GM19043 (cell line): ENCODE data around the gene DELE1.
"Not testable (repeated sequence)": the region's sequence is repeated elsewhere in the genome, so short reads cannot be mapped to it uniquely, and the experiment has no call there.

ENCODE experiments used
- ATAC-seq: cut with Tn5 transposase; IDR thresholded peaks from one replicate; pipeline ENCODE4 v1.9.1; 2021; ENCODE audit warnings: low read depth; ENCODE audit not compliant: unreplicated experiment

Gene DELE1

GRCh38 chr5:141883892-141884318, 39.8 kb upstream of the DELE1 start:
- ATAC-seq = no peak

- no peak for ATAC-seq
Measured at GRCh38 chr5:141889282-141889871, 34.3 kb upstream of the DELE1 start.

GRCh38 chr5:141890429-141890828, 33.2 kb upstream of the DELE1 start:
- not testable (repeated sequence) for ATAC-seq

DNA sequence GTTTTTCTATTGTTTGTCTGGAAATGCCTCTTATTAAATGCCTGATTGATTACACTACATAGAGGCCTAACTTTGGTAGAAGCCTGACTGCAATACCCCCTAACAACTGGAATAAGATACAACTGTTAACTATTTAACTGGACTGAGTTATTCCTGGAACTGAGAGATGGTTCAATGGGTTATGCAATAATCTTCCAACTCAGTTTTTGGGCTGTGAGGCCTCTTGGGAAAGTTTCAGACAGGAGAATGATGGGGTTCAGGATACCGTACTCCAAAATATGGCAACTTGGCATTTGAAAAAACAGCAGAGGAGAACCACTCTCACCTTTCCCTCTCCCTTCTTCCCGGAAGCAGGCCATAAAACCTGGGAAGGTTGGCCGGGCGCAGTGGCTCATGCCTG, 26.2 kb upstream of the DELE1 start:
- no peak for ATAC-seq

- ATAC-seq = no peak
Measured at GRCh38 chr5:141898448-141899049, 25.1 kb upstream of the DELE1 start.

DNA sequence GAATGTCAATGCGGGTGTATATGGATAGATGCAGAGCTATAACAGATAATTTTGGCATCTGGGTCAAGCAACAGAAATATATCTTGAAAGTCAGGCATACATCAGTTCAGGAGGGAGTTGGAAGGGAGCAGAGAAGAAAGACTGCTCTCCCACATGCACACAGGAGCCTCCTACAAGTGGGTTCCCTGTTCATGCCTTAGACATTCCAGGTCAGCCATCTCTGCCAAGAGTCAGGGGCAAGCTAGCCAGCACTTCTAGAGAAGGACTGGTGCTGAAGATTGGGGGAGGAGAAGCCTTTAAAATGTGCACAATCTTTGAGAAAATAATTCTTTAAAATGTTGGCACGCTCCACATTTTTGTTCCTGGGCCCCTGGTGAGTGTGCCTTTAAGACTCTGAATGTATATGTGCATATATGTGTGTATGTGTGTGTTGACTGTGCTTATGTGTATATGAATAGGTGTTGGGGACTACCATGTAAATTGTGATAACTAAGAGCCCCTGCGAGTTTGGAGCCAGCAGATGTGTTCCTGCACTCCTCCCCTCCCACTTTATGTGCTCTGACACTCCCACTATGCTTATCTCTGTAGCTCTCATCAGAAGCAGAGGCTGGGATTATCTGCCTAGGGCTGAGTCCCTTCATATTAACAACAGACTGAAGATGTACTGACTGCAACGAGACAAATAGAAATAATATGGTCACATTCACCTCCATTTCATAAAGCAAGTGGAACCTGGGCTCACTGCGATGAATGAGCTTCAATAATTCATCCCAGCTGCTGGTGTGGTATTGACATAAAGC, 21.5 kb upstream of the DELE1 start:
- no peak for ATAC-seq

DNA sequence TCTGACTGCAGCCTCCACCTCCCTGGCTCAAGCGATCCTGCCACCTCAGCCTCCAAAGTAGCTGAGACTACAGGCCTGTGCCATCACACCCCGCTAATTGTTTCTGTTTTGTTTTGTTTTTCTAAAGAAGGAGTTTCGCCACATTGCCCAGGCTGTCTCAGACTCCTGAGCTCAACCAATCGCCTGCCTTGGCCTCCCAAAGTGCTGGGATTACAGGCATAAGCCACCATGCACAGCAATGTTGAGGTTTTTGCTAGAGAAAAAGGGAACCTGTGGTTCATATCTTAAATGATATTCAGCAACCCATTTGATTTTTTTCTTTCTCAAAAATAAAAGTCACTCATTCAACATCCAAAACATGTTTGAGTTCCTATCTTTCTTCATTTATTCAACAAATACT, 20.4 kb upstream of the DELE1 start:
- no peak for ATAC-seq

- ATAC-seq = no peak
Measured at GRCh38 chr5:141904551-141904950, 19.1 kb upstream of the DELE1 start.

- ATAC-seq = no peak
Measured at GRCh38 chr5:141906517-141906916, 17.2 kb upstream of the DELE1 start.

- no peak for ATAC-seq
Measured at GRCh38 chr5:141906972-141907371, 16.7 kb upstream of the DELE1 start.

DNA sequence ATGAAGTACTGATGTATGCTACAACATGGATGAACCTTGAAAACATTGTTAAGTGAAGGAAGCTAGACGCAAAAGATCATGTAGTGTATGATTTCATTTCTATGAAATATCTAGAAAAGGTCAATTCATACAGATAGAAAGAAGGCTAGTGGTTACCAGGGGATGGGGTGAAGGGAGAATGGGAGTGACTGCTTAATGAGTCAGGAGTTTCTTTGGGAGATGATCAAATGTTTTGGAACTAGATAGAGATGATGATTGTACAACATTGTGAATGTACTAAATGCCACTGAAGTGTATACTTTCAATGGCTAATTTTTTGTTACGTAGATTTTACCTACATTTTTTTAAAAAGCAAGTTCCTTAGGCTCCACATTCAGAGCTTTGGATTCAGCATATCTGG, 14.9 kb upstream of the DELE1 start:
- no peak for ATAC-seq

DNA sequence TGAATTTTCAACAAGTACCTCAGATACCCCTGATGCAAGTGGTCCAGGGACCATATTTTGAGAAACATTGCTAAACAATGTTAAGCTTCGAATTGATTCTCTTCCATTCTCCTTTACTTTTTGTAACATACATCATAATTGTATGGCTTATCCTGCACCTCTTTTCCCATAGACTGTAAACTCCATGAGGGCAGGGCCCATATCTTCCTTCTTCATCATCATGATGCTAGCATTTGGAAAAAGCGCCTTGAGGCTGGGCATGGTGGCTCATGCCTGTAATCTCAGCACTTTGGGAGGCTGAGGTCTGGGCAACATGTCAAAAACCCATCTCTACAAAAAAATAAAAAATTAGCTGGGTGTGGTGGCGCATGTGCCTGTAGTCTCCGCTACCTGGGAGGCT, 14.5 kb upstream of the DELE1 start:
- no peak for ATAC-seq

DNA sequence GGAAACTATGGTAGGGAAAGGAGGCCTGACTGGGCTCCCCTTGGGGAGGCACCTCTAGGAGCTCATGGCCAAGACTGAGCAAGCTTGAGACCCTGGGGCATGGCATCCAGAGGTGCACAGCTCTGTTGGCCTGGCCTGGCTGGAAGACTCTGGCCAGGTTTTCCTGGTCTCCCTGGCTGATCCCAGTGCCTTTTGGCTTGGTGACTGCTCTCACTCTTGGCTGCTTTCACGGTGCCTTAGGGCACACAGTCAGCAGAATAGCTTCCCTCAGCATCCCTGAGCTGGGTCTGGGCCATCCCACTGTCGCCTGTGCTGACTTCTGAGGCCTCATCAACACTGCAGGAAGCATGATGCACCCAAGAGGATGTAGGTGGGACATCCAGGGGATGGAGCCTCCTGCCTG, 13.4 kb upstream of the DELE1 start:
- ATAC-seq = no peak

GRCh38 chr5:141913560-141914198, 10.0 kb upstream of the DELE1 start:
- no peak for ATAC-seq

- peak; percentile 68 for ATAC-seq
Measured at GRCh38 chr5:141914199-141914743, 9.4 kb upstream of the DELE1 start.

GRCh38 chr5:141914797-141915196, 8.9 kb upstream of the DELE1 start:
- no peak for ATAC-seq

- no peak for ATAC-seq
Measured at GRCh38 chr5:141915881-141916336, 7.8 kb upstream of the DELE1 start.

- no peak for ATAC-seq
Measured at GRCh38 chr5:141916522-141916921, 7.1 kb upstream of the DELE1 start.

- no peak for ATAC-seq
Measured at GRCh38 chr5:141917760-141918159, 5.9 kb upstream of the DELE1 start.

DNA sequence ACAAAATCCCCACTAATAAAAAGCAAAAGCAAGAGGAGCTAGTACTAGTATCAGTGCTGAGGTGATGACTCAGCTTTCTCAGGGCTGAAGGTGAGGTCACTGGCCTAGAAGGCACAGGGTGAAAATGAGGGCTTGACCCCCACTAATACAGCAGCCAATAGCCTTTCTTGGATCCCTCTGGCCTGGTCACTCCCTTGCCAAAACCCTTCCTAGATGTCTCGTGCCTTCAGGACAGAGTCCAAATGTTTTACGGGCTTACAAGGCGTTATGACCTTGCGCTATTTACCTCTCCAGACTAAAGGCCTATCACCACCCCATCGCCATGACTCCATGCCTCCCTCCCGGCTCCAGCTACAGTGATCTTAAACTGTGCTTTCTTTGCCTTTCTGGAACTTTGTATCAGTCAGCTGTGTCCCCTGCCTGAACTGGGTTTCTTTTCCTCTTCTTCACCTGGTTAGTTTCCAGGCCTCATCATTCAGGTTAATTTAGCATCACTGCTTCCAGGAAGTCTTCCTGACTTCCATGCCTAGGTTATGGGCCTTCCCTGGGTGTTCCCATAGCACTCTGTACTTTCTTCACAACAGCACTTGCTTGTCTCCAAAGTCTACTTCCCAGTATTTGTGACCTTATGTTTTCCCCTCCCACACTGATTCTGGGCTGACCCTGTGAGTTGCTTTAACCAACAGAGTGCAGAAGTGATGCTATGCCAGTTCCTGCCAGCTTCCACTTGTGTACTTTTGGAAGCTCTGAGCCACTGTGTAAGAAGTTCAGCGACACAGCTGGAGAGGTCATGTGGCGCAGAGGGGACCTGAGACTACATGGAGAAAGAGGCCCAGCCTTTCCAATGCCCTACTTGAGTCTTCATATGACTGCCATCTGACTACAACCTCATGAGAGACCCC, 4.2 kb upstream of the DELE1 start:
- ATAC-seq = no peak
